Activated CD8-positive, alpha-beta memory T cell treated with anti-CD3 and anti-CD28 coated beads, Interleukin-2, amount 50 U/mL, for 1 hour (primary cell): Measurements from ENCODE around the gene TRIB2.

Source experiments
- DNase-seq: peaks from one replicate; pipeline ENCODE4 v3.0.0-alpha.2; 2020; ENCODE audit errors: extremely low read depth

The TRIB2 gene

DNA sequence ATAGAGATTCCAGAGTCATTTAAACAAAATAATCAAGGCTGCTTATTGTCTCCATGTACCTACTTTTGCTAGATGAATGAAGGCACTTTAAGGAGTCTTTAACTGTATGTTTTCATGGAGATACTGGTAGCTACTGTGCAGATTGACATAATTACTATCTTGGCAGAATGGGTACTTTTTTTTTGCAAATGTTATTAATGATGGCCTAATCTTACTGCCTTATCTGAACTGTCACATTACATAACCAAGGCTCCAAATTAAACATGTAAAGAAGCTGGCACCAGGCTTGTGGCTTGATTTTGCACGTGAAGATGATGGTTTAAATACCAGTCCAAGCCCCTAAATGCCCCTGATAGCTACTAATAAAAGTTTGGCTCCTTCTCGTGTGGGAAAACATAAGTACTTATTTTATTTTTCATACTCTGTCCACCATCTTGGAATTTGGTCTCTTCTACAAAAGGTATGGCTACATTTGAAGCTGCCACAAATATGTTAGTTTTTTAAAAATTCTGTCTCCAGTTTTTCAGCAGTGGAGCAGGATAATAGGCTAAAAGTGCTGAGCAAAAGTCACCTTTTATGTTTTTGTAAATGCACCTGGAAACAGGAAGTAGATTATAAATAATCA lies 4.1 kb downstream of the TRIB2 start:
- DNase-seq: no peak

DNA sequence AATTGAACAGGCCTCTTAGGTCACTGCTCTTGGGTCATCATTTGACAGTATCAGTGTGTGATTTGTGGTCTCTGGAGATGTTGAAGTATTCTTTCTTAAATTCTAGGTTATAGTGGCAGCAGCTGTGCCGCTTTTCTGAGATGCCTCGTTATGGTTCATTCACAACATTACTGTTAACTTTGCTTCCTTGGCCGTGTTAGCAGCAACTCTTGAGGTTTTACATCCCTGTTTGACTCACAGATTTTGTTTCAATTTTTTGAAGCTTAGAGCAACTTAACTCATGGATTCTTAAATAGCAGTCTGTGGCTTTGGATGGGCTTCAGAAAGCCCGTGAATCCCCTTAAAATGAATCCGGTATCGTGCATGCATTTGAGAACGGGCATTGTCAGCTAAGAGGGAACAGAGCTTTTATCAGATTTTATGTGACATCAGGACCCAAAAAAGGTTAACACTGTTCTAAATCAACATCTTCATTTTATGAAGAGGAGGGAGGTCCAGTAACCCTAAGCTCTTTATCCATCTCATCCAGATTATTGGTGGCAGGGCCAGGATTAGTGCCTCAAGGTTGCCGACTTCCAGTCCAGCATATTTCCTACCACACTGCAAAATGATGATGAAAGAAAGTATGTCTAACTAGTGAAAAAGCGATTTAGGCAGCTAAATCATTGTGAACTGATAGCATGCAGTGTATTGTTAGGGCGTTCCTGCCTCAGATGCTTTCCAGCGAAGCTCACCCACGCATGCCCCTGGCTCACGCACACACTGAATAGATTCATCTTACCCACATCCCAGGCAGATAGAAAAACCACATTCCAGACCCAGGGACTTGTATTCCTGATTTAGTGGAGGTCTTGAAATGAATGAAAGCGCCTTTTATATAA lies 5.1 kb downstream of the TRIB2 start:
- DNase-seq: no peak

DNA sequence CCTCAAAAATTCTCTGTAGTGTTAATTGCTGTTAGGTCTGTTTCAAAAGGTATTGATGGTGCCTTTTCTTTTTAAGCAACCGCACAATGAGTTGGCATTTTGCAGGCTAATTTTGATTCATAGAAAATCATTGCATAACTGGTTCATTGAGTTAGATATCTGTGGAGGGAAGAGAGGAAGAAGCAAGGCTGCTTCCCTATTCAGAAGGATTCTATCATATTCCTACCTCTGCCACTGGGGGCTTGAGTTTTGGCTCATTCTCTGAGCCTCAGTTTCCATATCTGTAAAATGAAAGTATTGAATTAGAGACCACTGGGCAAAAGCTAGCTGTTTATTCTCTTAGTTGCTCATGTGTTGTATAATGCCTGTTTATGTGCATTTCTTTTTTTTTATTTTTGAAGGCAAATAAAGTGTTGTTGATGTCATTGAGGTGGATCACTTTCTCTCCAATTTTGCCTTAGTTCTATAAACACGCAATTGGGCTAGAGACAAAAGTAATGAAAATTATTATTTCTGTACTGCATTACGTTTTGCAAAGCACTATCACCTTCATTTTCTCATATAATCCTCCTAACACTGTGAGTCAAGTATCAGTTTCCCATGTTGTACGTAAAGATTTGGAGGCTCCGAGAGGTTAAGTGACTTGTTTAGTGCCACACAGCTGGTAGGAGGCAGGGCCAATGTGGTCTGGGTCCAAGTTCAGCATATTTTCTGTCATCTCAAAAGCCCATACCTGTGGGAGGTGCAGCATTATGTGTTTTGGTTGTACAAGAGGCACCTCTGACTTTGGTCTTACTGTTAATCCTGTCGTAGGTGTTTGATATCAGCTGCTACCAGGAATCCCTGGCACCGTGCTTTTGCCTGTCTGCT lies 5.9 kb downstream of the TRIB2 start:
- DNase-seq: no peak

DNA sequence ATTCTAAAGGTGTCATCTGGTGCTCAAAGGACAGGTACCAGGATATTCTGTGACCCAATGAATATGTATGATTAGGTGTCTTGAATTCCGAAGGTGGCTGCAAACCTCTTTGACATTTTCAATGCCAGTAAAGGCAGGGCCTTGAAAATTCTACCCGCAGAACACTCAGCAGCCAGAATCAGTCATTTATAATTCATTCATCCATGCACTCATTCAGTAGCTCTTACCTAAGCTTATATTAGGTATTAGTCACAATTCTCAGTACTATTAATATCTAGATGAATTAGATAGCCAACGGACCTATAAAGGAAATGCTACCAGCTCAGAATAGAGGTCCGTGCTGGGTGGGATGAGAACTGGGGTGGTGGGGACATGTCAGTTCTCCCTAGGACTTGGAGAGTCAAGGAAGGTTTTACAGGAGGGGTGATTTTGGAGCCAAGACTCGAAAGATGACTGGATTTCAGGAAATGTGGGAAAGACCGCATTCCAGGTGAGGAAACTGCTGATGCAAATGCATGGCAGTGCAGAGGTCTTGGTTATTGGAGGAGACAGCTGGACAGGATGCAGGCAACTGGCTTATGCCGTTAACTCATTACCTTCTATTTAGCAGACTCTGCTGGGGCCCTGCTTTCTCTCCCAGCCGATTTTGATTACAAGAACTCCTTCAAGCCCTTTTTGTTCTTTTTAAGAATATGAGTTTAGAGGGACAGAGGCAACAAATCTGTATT lies 7.2 kb downstream of the TRIB2 start:
- no peak for DNase-seq

DNA sequence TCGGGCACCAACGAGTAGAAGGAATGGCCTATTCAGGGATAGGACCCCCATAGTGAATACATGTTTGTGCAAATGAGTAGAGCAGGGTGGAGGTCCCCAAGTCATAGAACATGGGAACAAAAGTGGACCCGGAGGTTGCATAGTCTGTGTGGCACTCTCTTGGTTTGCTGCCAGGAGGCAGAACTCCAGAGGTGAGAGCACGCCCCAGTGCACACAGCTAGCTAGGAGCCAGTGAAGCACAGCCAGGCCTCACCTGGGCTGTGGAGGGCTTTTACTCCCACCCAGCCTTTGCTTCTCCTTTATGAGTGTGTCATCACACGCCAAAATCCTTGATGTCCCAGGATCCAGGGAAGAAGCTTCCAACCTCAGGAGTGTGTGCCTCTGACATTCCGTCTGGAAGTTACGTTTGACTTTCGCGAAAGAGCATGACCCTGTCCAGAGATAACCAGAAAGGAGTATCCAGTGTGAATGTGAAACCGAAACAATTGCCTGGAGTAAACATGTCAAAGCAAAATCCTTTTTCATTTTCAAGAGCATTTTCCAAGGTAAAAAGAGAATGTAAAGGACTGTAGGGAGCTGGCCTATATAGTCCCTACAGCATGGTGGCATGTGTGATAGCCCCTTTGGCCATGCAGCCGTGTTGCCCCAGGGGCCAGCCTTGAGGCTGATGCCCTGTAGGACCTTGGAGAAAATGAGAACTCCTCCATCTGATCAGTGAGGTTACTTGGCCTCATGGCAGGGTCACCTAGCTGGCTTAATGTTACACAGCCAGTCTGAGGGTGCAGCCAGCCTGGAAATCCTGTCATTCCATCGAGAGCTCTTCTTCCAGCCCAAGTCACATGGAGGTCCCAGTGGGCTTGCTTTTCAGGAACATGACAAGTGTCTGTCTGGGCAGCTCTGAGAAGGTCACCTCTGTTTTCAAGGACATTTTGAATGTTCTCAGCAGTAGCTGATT lies 8.8 kb downstream of the TRIB2 start:
- DNase-seq: no peak

GRCh38 chr2:12726271-12726670 lies 9.5 kb downstream of the TRIB2 start:
- DNase-seq: no peak

- no peak for DNase-seq
These were observed 10.3 kb downstream of the TRIB2 start for GRCh38 chr2:12727065-12727464.

DNA sequence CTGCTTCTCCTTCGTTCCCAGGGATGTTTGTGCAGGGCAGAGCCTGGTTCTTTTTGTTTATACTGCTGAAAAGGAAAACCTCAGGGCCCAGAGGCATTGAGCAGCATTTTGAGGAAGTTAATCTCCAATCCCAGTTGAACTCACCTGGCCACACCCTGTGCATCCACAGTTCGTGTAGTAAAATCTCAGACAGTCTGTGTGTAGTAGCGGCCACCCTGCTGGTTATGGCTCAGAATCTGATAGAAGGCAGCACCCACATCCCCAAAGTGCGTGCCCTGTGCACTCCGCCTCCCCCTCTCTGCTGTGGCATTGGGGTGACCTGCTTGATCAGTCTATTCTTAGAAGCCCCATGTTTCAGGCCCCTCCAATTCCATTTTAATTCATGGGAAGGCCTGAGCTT lies 10.9 kb downstream of the TRIB2 start:
- DNase-seq: no peak

GRCh38 chr2:12728221-12728777 lies 11.6 kb downstream of the TRIB2 start:
- DNase-seq: no peak

DNA sequence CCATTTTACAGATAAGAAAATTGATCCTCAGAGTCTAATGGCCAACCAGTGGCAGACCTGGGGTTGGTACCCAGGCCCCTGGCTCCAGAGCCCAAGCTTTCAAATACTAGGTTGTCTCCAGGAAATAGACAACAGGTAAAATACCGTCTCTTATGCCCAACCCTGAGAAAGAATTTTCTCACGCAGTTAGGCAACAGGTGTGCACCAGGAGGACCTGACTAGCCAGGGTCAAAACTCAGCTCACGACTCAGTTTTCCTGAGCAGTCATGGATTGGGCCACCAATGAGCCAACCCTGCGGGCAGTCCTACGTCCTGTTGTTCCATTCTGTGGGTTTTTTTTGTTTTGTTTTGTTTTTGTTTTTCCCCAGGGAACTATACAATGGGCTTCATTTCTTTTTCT lies 13.5 kb downstream of the TRIB2 start:
- no peak for DNase-seq

DNA sequence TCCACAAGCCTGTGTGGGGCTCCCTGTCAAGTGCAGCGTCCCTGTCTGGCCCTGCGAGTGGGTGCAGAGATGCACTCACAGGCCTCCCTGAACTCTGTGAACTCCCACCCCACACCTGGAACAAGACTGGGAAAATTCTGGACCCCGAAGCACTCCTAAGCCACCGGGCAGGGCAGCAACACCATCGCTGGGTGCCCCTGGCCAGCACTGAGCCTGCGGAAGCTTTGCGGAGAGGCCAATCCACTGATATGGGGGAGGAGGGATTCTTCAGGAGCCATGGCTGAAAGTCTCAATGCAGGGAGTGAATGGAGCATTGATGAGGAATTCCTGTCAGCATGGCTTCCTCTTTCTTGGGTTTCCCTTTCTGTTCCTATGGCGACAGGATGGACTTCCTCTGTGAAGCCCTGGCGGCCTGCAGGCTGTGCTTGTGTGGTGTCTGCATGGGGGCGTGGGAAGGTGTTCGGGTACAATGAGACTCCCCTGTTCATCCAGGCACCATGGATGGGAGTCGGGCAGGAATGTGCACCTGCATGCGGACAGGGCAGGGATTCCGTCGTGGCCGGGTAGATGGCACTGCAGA lies 15.1 kb downstream of the TRIB2 start:
- no peak for DNase-seq

DNA sequence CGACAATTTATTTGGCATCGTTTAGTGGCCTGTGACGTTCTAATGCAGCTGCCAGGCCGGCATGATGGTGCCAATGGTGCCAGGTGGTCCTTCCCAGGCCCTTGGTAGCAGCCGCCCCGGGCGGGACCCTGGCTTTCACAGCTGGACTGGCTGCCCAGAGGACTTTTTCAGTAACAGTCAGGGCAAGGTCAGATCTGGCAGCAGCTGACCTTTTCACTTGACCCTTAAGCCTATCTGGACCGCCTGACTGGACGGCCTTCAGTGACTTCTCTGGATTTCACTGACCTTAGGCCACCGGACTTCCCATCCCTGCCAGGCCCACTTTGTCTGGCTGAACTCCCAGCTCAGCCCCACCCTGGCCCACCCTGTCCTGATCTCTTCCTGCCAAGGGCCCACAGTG lies 15.9 kb downstream of the TRIB2 start:
- DNase-seq: no peak

DNA sequence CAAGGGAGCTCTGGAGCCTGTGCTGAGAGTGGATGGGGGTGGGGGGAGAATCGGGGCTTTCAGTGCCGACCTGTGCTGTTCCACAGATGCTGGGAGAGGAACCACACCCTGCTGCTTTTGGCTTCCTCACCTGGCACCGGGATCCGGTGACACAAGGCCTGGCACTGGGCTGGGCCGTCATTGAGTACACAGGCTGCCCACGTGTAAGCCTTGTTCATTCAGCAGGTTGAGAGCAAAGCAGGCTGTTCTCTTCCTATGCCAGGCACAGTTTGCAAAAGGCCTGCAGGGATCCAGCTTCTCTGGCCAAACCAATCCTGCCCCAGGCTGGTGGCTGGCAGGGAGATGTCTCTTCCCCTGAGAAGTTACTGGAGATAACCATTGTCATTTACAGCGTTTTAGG lies 17.1 kb downstream of the TRIB2 start:
- no peak for DNase-seq

- DNase-seq: no peak
These were observed 18.3 kb downstream of the TRIB2 start for GRCh38 chr2:12734914-12735654.

DNA sequence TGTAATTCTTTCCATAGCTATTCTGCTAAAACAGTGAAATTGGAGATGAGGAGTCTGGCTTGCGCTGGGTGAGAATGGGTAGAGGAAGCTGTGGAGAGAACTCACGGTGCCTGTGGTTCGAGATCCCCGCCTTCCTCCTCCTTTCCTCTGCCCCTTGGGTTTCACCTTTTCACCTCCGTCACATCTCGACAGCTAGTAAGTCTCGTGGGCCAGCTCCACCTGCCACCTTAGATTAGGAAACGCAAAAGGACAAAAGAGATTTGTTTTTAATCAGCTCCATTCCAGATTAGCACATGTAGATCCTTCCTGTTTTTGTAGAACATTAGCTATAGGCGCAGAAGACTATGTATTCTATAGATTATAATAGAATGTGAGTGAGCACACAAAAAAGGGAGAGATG lies 20.6 kb downstream of the TRIB2 start:
- DNase-seq: no peak

GRCh38 chr2:12737738-12738485 lies 21.2 kb downstream of the TRIB2 start:
- DNase-seq: no peak

DNA sequence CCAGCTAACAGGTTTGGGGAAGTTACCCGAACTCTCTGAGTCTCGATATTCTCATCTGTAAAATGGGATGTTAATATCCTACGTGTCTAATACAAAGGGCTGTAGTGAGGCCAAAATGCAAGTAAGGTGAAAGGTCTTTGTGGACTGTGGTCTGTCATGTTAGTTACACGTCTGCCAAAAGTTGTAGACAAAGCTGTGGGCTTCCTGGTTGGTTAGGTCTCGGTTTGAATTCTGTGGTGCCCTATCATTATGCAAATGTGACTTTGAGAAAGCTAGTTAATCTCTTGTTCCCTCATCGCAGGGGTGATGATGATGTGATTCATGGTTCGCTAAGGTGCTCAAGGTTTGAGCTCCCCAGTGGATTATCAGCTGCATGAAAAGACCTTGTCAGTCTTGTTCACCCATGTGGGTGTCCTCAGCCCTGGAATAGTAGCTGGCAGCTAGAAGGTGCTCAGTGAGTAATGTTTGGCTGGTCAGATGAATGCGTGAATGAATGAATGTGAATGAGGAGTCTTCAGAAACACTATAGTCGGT lies 23.1 kb downstream of the TRIB2 start:
- no peak for DNase-seq

DNA sequence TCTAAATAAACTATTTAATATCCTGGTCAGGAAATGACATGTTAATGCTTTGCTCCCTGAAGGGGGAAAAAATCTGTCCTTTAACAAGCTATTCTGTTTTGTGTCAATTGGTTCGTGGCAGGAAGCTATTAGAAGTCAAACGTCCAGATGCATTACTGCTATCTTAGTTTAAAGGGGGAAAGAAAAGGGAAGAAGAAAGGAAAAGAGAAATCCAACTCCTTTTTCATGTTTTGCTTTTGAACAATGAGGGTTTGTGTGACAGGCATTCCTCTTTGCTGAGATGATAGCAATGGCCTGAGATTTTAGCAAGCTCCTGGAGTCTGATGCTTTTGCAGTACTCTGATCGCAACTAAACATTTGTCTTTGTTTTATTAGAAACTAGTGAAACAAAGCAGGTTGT lies 24.6 kb downstream of the TRIB2 start:
- no peak for DNase-seq
